Activated B cell treated with CpG ODN at 0.5 μM for 24 hours (primary cell): ENCODE data around the gene PRKACG. TPM values are rescaled to one million over a fixed set of nuclear protein-coding genes. Genes with fewer than 3 reads are reported as not detected.

Experiments used
- ATAC-seq: fragments of 200-7000 bp; cut with Tn5 transposase; one replicate; pipeline ENCODE4 v1.10.0; 2021; ENCODE audit warnings: low read depth, mild to moderate bottlenecking, moderate library complexity
- CTCF ChIA-PET: fragments of 350-600 bp; sonication (Branson Sonifier 250); formaldehyde crosslinking; loops from one replicate; lab custom pipeline; 2021; ENCODE audit warnings: antibody characterized with exemption; lab: Charles Lee
- POLR2A ChIA-PET: fragments of 350-600 bp; sonication (Branson Sonifier 250); formaldehyde crosslinking; loops from one replicate; lab custom pipeline; 2021; ENCODE audit warnings: antibody characterized with exemption; lab: Charles Lee
- DNase-seq: peaks from one replicate; pipeline ENCODE4 v3.0.0; 2022
- H3K27ac Mint-ChIP-seq: one replicate; pipeline ENCODE4 v1.8.0; 2020; ENCODE audit warnings: mixed read lengths
- H3K27me3 Mint-ChIP-seq: one replicate; pipeline ENCODE4 v1.8.0; 2021; ENCODE audit warnings: mixed read lengths
- H3K36me3 Mint-ChIP-seq: one replicate; pipeline ENCODE4 v1.8.0; 2021; ENCODE audit warnings: low read depth, mixed read lengths
- H3K4me1 Mint-ChIP-seq: one replicate; pipeline ENCODE4 v1.8.0; 2021; ENCODE audit warnings: mixed read lengths
- H3K4me3 Mint-ChIP-seq: one replicate; pipeline ENCODE4 v1.8.0; 2020; ENCODE audit warnings: mild to moderate bottlenecking, mixed read lengths
- H3K9me3 Mint-ChIP-seq: one replicate; pipeline ENCODE4 v1.8.0; 2020; ENCODE audit warnings: mixed read lengths
- CTCF ChIP-seq: fragments of 200-600 bp; IDR thresholded peaks from one replicate; pipeline ENCODE4 v1.8.0; 2022; ENCODE audit warnings: antibody characterized with exemption, mild to moderate bottlenecking
- intact Hi-C: fragments of 100-400 bp; cut with micrococcal nuclease; formaldehyde crosslinking; loops from one replicate; pipeline ENCODE4 v1.15.1; 2024
- total RNA-seq: library from RNA; stranded (reverse); gene quantifications from 2 replicates; pipeline ENCODE4 v1.2.3, GENCODE V29; 2022

PRKACG gene
- total RNA-seq, 1 donor from 2014 or later = not detected

- Mint-ChIP-seq H3K9me3 (no peaks in the 10 kb centered on the region), H3K4me1 (peaks cover 8% of the 10 kb centered on the region), H3K36me3 (peaks cover 48% of the 10 kb centered on the region), H3K27ac (no peak overlapping the region), H3K4me3 (no peak overlapping the region), H3K27me3 (no peaks in the 10 kb centered on the region)
- ChIA-PET CTCF (no interaction called here), POLR2A (no interaction called here)
- intact Hi-C loops = no loop called here
- TF ChIP-seq CTCF = no peak
- DNase-seq (no peak), ATAC-seq (no peak)
Measured at GRCh38 chr9:68966496-68966944, 47.4 kb downstream of the PRKACG start.

GRCh38 chr9:68964765-68965164 lies 49.1 kb downstream of the PRKACG start:
- H3K9me3 Mint-ChIP-seq = no peaks in the 10 kb centered on the region
- POLR2A ChIA-PET = no interaction called here
- intact Hi-C loops = no loop called here
- no peak overlapping the region for H3K27ac Mint-ChIP-seq
- H3K4me1 Mint-ChIP-seq = peaks cover 8% of the 10 kb centered on the region
- no peaks in the 10 kb centered on the region for H3K27me3 Mint-ChIP-seq
- H3K36me3 Mint-ChIP-seq = peaks cover 51% of the 10 kb centered on the region
- no peak for TF ChIP-seq CTCF
- CTCF ChIA-PET = interaction anchor here (0.9 kb wide), 1 partner anchor 278 kb away, joined by 3 read pairs; no protein-coding TSS in a partner anchor
- ATAC-seq (no peak), DNase-seq (no peak)
- H3K4me3 Mint-ChIP-seq = no peak overlapping the region

- no peak for ATAC-seq
- no peak overlapping the region for H3K27ac Mint-ChIP-seq
- no peak overlapping the region for H3K4me3 Mint-ChIP-seq
Measured at GRCh38 chr9:68964102-68964541, 49.8 kb downstream of the PRKACG start.

GRCh38 chr9:68963416-68963815 lies 50.5 kb downstream of the PRKACG start:
- Mint-ChIP-seq H3K27ac (no peak overlapping the region), H3K36me3 (peaks cover 51% of the 10 kb centered on the region), H3K9me3 (no peaks in the 10 kb centered on the region), H3K27me3 (no peaks in the 10 kb centered on the region), H3K4me3 (no peak overlapping the region), H3K4me1 (peaks cover 8% of the 10 kb centered on the region)
- DNase-seq = no peak
- no peak for ATAC-seq
- intact Hi-C loops = no loop called here
- ChIA-PET POLR2A (no interaction called here), CTCF (no interaction called here)
- no peak for TF ChIP-seq CTCF

More at GRCh38 chr9:68964102-68964541, 49.8 kb downstream of the PRKACG start:
- ChIA-PET CTCF (interaction anchor here (0.9 kb wide), 1 partner anchor 278 kb away, joined by 3 read pairs; no protein-coding TSS in a partner anchor), POLR2A (no interaction called here)
- Mint-ChIP-seq H3K27me3 (no peaks in the 10 kb centered on the region), H3K9me3 (no peaks in the 10 kb centered on the region), H3K36me3 (peaks cover 51% of the 10 kb centered on the region), H3K4me1 (peaks cover 8% of the 10 kb centered on the region)
- intact Hi-C loops = no loop called here
- no peak for DNase-seq
- TF ChIP-seq CTCF = no peak

Other genes starting within 250 kb of the PRKACG start
- 12.7 and 17.7 TPM in 2 replicates for gene FXN, start 21.6 kb upstream of the PRKACG start, total RNA-seq
- gene TJP2, start 160.2 kb upstream of the PRKACG start, total RNA-seq = 2.3 and 4.7 TPM in 2 replicates